ENCODE measurements around the gene OSER1.

Gene OSER1

GRCh38 chr20:44210406-44211176 lies at the start of gene OSER1:
OSER1 (minus strand) TSS chr20:44210771; CDS start chr20:44206957, 3,814 bp downstream.
- peak within 1 kb of the TSS; percentile 94 for H3K27ac ChIP-seq (ENCODE audit: low read length)
- H3K4me3 ChIP-seq (ENCODE audit: low read length): peak within 1 kb of the TSS; percentile 99
- H3K27me3 ChIP-seq (ENCODE audit: control insufficient read depth, insufficient read depth, low read length): no peaks in the 10 kb centered on the region
- H3K36me3 ChIP-seq (ENCODE audit: control insufficient read depth, low read depth, low read length): peaks cover 5% of the 10 kb centered on the region
- H3K9me3 ChIP-seq (ENCODE audit: control insufficient read depth, low read depth, low read length): no peaks in the 10 kb centered on the region
- peak within 1 kb of the TSS; percentile 97 for H3K9ac ChIP-seq (ENCODE audit: low read length)
- H3K4me1 ChIP-seq (ENCODE audit: control insufficient read depth, low read depth, low read length): peaks cover 16% of the 10 kb centered on the region

- H3K4me3 ChIP-seq (ENCODE audit: low read length): no peak overlapping the region
- no peaks in the 10 kb centered on the region for H3K36me3 ChIP-seq (ENCODE audit: control insufficient read depth, low read depth, low read length)
- no peaks in the 10 kb centered on the region for H3K27me3 ChIP-seq (ENCODE audit: control insufficient read depth, insufficient read depth, low read length)
- no peak overlapping the region for H3K9ac ChIP-seq (ENCODE audit: low read length)
- H3K4me1 ChIP-seq (ENCODE audit: control insufficient read depth, low read depth, low read length): no peaks in the 10 kb centered on the region
- H3K9me3 ChIP-seq (ENCODE audit: control insufficient read depth, low read depth, low read length): no peaks in the 10 kb centered on the region
- H3K27ac ChIP-seq (ENCODE audit: low read length): no peak overlapping the region
Measured at GRCh38 chr20:44258226-44258890, 47.8 kb upstream of the OSER1 start.

DNA sequence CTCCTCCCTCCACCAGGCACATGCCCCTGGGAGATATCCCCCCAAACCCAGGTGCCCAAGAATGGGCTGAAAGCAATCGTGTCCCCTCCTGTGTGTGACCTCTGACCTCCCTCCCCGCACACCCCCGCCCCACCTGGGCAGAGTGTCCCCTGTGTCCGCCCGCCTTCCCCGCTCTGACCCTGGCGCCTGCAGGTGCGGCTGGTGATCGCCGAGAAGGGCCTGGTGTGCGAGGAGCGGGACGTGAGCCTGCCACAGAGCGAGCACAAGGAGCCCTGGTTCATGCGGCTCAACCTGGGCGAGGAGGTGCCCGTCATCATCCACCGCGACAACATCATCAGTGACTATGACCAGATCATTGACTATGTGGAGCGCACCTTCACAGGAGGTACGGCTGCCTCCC lies 46.4 kb upstream of the OSER1 start:
- Histone ChIP-seq H3K36me3 (ENCODE audit: control insufficient read depth, low read depth, low read length) (no peaks in the 10 kb centered on the region), H3K9me3 (ENCODE audit: control insufficient read depth, low read depth, low read length) (no peaks in the 10 kb centered on the region), H3K9ac (ENCODE audit: low read length) (no peak overlapping the region), H3K4me3 (ENCODE audit: low read length) (no peak overlapping the region), H3K4me1 (ENCODE audit: control insufficient read depth, low read depth, low read length) (no peaks in the 10 kb centered on the region), H3K27ac (ENCODE audit: low read length) (no peak overlapping the region), H3K27me3 (ENCODE audit: control insufficient read depth, insufficient read depth, low read length) (no peaks in the 10 kb centered on the region)

- Histone ChIP-seq H3K9ac (ENCODE audit: low read length) (no peak overlapping the region), H3K4me3 (ENCODE audit: low read length) (no peak overlapping the region)
Measured at GRCh38 chr20:44255942-44256341, 45.4 kb upstream of the OSER1 start.

DNA sequence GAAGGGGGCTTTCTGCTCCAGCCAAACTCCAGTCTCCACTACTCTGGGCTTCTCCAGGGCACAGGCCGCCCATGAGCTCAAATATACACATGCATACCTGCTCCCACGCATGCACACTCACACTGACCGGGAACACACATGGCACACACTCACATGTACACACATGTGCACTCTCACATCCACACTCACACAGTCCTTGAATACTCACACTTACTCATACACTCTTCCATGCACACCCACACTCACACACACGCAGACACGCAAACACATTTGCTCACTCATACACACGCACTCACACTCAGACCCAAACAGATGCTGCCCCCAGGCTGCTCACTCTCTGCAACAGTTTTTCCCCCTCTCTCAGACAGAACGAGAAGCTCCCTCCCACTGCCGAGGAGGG lies 43.5 kb upstream of the OSER1 start:
- Histone ChIP-seq H3K9ac (ENCODE audit: low read length) (no peak overlapping the region), H3K4me3 (ENCODE audit: low read length) (no peak overlapping the region), H3K36me3 (ENCODE audit: control insufficient read depth, low read depth, low read length) (no peaks in the 10 kb centered on the region), H3K27ac (ENCODE audit: low read length) (no peak overlapping the region), H3K27me3 (ENCODE audit: control insufficient read depth, insufficient read depth, low read length) (no peaks in the 10 kb centered on the region), H3K9me3 (ENCODE audit: control insufficient read depth, low read depth, low read length) (no peaks in the 10 kb centered on the region), H3K4me1 (ENCODE audit: control insufficient read depth, low read depth, low read length) (no peaks in the 10 kb centered on the region)

More at GRCh38 chr20:44255942-44256341, 45.4 kb upstream of the OSER1 start:
- H3K27ac ChIP-seq (ENCODE audit: low read length): no peak overlapping the region
- H3K27me3 ChIP-seq (ENCODE audit: control insufficient read depth, insufficient read depth, low read length): no peaks in the 10 kb centered on the region
- no peaks in the 10 kb centered on the region for H3K4me1 ChIP-seq (ENCODE audit: control insufficient read depth, low read depth, low read length)
- H3K36me3 ChIP-seq (ENCODE audit: control insufficient read depth, low read depth, low read length): no peaks in the 10 kb centered on the region
- no peaks in the 10 kb centered on the region for H3K9me3 ChIP-seq (ENCODE audit: control insufficient read depth, low read depth, low read length)

DNA sequence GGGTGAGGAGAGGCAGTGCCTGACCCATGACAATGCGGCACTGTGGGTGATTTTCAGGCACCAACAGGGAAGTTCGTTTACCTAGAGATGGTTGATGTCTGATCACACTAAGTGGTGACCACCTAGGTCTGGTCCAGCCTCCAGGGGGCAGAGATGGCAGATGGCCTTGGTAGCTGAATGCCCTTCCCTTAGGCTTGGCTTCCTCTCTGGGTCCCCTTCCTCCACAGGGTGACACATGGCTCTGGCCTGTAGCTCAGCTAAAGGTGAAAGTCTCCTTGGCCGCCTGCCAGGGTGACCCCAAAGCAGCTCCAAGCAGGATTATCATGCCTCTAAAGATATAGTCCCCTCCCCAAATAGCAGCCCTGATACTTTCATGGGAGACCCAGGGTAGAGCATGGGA lies 43.0 kb upstream of the OSER1 start:
- Histone ChIP-seq H3K27ac (ENCODE audit: low read length) (no peak overlapping the region), H3K27me3 (ENCODE audit: control insufficient read depth, insufficient read depth, low read length) (no peaks in the 10 kb centered on the region)

GRCh38 chr20:44251284-44251683 lies 40.7 kb upstream of the OSER1 start:
- Histone ChIP-seq H3K4me1 (ENCODE audit: control insufficient read depth, low read depth, low read length) (no peaks in the 10 kb centered on the region), H3K27me3 (ENCODE audit: control insufficient read depth, insufficient read depth, low read length) (peaks cover 6% of the 10 kb centered on the region), H3K9ac (ENCODE audit: low read length) (no peak overlapping the region), H3K36me3 (ENCODE audit: control insufficient read depth, low read depth, low read length) (no peaks in the 10 kb centered on the region), H3K27ac (ENCODE audit: low read length) (no peak overlapping the region), H3K4me3 (ENCODE audit: low read length) (no peak overlapping the region), H3K9me3 (ENCODE audit: control insufficient read depth, low read depth, low read length) (no peaks in the 10 kb centered on the region)

More for the DNA sequence above, 43.0 kb upstream of the OSER1 start:
- no peak overlapping the region for H3K9ac ChIP-seq (ENCODE audit: low read length)
- no peak overlapping the region for H3K4me3 ChIP-seq (ENCODE audit: low read length)
- H3K9me3 ChIP-seq (ENCODE audit: control insufficient read depth, low read depth, low read length): no peaks in the 10 kb centered on the region
- no peaks in the 10 kb centered on the region for H3K36me3 ChIP-seq (ENCODE audit: control insufficient read depth, low read depth, low read length)
- H3K4me1 ChIP-seq (ENCODE audit: control insufficient read depth, low read depth, low read length): no peaks in the 10 kb centered on the region

- no peaks in the 10 kb centered on the region for H3K4me1 ChIP-seq (ENCODE audit: control insufficient read depth, low read depth, low read length)
- H3K36me3 ChIP-seq (ENCODE audit: control insufficient read depth, low read depth, low read length): no peaks in the 10 kb centered on the region
- H3K4me3 ChIP-seq (ENCODE audit: low read length): peak overlapping the region; percentile 79
- H3K9ac ChIP-seq (ENCODE audit: low read length): no peak overlapping the region
- H3K27ac ChIP-seq (ENCODE audit: low read length): no peak overlapping the region
- peaks cover 8% of the 10 kb centered on the region for H3K27me3 ChIP-seq (ENCODE audit: control insufficient read depth, insufficient read depth, low read length)
- no peaks in the 10 kb centered on the region for H3K9me3 ChIP-seq (ENCODE audit: control insufficient read depth, low read depth, low read length)
Measured at GRCh38 chr20:44248410-44248759, 37.8 kb upstream of the OSER1 start.

DNA sequence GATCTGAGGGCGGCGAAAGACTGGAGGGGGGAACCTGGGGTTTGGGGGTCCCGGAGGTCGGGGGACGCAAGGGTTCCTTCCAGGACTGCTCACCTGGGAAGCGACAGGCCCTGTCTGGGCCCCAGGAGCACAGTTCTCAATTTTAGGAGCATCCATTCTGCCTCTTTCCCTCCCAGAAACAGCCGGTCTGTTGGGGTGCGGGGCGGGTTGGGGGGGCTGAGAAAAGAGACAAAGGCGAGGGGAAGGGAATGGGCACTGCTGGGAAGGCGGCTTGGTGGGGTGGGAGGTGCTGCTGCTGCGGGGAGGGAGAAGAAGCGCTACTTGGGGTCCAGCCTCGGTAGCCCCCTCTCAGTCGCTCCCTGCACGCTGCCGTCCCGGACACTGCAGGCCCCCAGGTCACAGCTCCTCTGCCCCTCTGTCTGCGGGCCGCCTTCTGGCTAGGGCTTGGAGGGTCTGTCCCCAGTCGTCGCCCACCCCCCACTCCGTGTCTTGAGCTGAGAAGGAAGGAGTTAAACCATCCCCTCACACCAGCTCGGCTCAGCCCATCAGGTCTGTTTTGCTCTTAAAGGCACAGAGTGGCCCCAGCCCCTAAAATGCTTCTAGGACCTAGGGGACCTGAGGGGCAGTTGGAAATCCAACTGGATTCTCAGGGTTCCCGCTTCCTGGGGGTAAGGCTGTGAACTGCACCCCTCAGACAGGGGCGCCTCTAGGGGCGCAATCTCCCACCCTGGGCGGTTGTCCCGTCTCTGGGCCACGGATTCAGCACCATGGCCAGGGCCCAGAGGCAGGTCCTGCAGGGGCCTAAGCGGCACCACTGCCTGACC lies 37.2 kb upstream of the OSER1 start:
- no peak overlapping the region for H3K9ac ChIP-seq (ENCODE audit: low read length)
- no peaks in the 10 kb centered on the region for H3K4me1 ChIP-seq (ENCODE audit: control insufficient read depth, low read depth, low read length)
- peak overlapping the region; percentile 79 for H3K4me3 ChIP-seq (ENCODE audit: low read length)

DNA sequence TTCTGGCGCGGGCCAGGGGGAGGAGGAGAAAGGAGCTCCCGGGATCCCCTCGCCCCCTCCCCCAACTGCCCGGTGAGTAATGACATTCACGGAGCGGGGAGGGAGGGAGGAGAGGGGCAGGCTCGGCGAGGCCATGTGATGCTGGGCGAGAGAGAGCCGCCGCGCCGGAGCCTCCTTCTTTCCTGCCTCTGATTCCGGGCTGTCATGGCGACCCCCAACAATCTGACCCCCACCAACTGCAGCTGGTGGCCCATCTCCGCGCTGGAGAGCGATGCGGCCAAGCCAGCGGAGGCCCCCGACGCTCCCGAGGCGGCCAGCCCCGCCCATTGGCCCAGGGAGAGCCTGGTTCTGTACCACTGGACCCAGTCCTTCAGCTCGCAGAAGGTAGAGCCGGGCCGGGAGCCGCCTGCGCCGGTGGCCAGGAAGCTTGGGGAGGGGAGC lies 36.6 kb upstream of the OSER1 start, which contains the start of gene GDAP1L1:
Gene GDAP1L1 (plus strand): TSS at position 178 of the 441 bp plus-strand sequence. CDS start 27 bp downstream, at position 205.
- H3K27ac ChIP-seq (ENCODE audit: low read length): no peak within 1 kb of the TSS
- peaks cover 8% of the 10 kb centered on the region for H3K27me3 ChIP-seq (ENCODE audit: control insufficient read depth, insufficient read depth, low read length)
- H3K9ac ChIP-seq (ENCODE audit: low read length): no peak within 1 kb of the TSS
- no peaks in the 10 kb centered on the region for H3K9me3 ChIP-seq (ENCODE audit: control insufficient read depth, low read depth, low read length)
- no peaks in the 10 kb centered on the region for H3K4me1 ChIP-seq (ENCODE audit: control insufficient read depth, low read depth, low read length)
- H3K36me3 ChIP-seq (ENCODE audit: control insufficient read depth, low read depth, low read length): no peaks in the 10 kb centered on the region
- peak within 1 kb of the TSS; percentile 79 for H3K4me3 ChIP-seq (ENCODE audit: low read length)

More for the DNA sequence above, 37.2 kb upstream of the OSER1 start:
- Histone ChIP-seq H3K36me3 (ENCODE audit: control insufficient read depth, low read depth, low read length) (no peaks in the 10 kb centered on the region), H3K9me3 (ENCODE audit: control insufficient read depth, low read depth, low read length) (no peaks in the 10 kb centered on the region), H3K27ac (ENCODE audit: low read length) (no peak overlapping the region), H3K27me3 (ENCODE audit: control insufficient read depth, insufficient read depth, low read length) (peaks cover 8% of the 10 kb centered on the region)

DNA sequence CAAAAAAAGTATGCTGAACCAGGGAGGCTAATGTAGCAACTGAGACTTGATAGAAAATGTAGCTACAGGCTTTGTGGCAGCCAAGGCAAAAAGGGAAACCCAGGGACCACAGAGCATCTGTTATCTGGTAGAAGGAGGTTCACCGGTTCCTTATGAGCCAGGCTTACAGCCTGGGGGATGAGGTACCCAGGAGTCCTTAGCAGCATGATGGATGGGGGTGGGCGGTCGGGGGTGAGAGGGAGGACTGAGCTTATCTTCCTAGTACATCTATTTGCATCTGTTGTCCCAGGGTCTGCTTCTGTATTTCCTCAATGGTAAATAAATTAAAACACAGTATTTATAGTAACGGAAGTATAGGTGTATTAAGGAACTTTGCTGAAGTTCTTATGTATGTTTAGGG lies 35.4 kb upstream of the OSER1 start:
- H3K9me3 ChIP-seq (ENCODE audit: control insufficient read depth, low read depth, low read length): no peaks in the 10 kb centered on the region
- peaks cover 8% of the 10 kb centered on the region for H3K27me3 ChIP-seq (ENCODE audit: control insufficient read depth, insufficient read depth, low read length)
- H3K4me3 ChIP-seq (ENCODE audit: low read length): no peak overlapping the region

More for the DNA sequence above, 35.4 kb upstream of the OSER1 start:
- Histone ChIP-seq H3K9ac (ENCODE audit: low read length) (no peak overlapping the region), H3K36me3 (ENCODE audit: control insufficient read depth, low read depth, low read length) (no peaks in the 10 kb centered on the region), H3K27ac (ENCODE audit: low read length) (no peak overlapping the region), H3K4me1 (ENCODE audit: control insufficient read depth, low read depth, low read length) (no peaks in the 10 kb centered on the region)

Measured in iPS-18a (cell line).